Nephron progenitor cell (in vitro differentiated cells): ENCODE data around the gene BCKDHA.

Experiments
- DNase-seq: peaks from one replicate; pipeline ENCODE4 v3.0.0; 2021
- H3K27ac Mint-ChIP-seq: 2 replicates; pipeline ENCODE4 v1.8.0; 2021; ENCODE audit warnings: mild to moderate bottlenecking, moderate library complexity, mixed read lengths
- H3K27me3 Mint-ChIP-seq: 2 replicates; pipeline ENCODE4 v1.8.0; 2021; ENCODE audit warnings: mild to moderate bottlenecking, low read depth, mixed read lengths; ENCODE audit not compliant: poor library complexity
- H3K36me3 Mint-ChIP-seq: 2 replicates; pipeline ENCODE4 v1.8.0; 2021; ENCODE audit warnings: low read depth, mixed read lengths
- H3K4me1 Mint-ChIP-seq: 2 replicates; pipeline ENCODE4 v1.8.0; 2021; ENCODE audit warnings: mixed read lengths
- H3K4me3 Mint-ChIP-seq: 2 replicates; pipeline ENCODE4 v1.8.0; 2021; ENCODE audit warnings: mild to moderate bottlenecking, moderate library complexity, mixed read lengths
- H3K9me3 Mint-ChIP-seq: 2 replicates; pipeline ENCODE4 v1.8.0; 2021; ENCODE audit warnings: mild to moderate bottlenecking, moderate library complexity, mixed read lengths
- CTCF ChIP-seq: fragments of 200-600 bp; sonication (generic); IDR thresholded peaks from 2 replicates; pipeline ENCODE4 v1.5.0; 2021; ENCODE audit warnings: antibody characterized with exemption

Gene BCKDHA

GRCh38 chr19:41357746-41358145 is 39.9 kb upstream of the BCKDHA start:
- peaks cover 13% of the 10 kb centered on the region for H3K4me1 Mint-ChIP-seq
- no peaks in the 10 kb centered on the region for H3K36me3 Mint-ChIP-seq
- no peak overlapping the region for H3K4me3 Mint-ChIP-seq
- no peaks in the 10 kb centered on the region for H3K9me3 Mint-ChIP-seq
- no peak for DNase-seq
- TF ChIP-seq CTCF = no peak
- no peak overlapping the region for H3K27ac Mint-ChIP-seq
- H3K27me3 Mint-ChIP-seq = no peaks in the 10 kb centered on the region

- peaks cover 21% of the 10 kb centered on the region for H3K4me1 Mint-ChIP-seq
- no peak for TF ChIP-seq CTCF
- H3K27ac Mint-ChIP-seq = no peak overlapping the region
- H3K27me3 Mint-ChIP-seq = no peaks in the 10 kb centered on the region
- no peak overlapping the region for H3K4me3 Mint-ChIP-seq
- no peaks in the 10 kb centered on the region for H3K36me3 Mint-ChIP-seq
- no peaks in the 10 kb centered on the region for H3K9me3 Mint-ChIP-seq
- no peak for DNase-seq
Measured at GRCh38 chr19:41359741-41360140, 37.9 kb upstream of the BCKDHA start.

- Mint-ChIP-seq H3K27ac (no peak overlapping the region), H3K27me3 (no peaks in the 10 kb centered on the region), H3K9me3 (no peaks in the 10 kb centered on the region), H3K4me1 (peaks cover 19% of the 10 kb centered on the region), H3K4me3 (peak overlapping the region; percentile 96), H3K36me3 (peaks cover 5% of the 10 kb centered on the region)
- DNase-seq = no peak
- no peak for TF ChIP-seq CTCF
Measured at GRCh38 chr19:41362143-41362847, 35.3 kb upstream of the BCKDHA start.

- H3K4me3 Mint-ChIP-seq = peak overlapping the region; percentile 96
- H3K9me3 Mint-ChIP-seq = no peaks in the 10 kb centered on the region
- no peaks in the 10 kb centered on the region for H3K27me3 Mint-ChIP-seq
- peaks cover 5% of the 10 kb centered on the region for H3K36me3 Mint-ChIP-seq
- H3K4me1 Mint-ChIP-seq = peaks cover 19% of the 10 kb centered on the region
- DNase-seq = no peak
- no peak for TF ChIP-seq CTCF
- peak overlapping the region; percentile 100 for H3K27ac Mint-ChIP-seq
Measured at GRCh38 chr19:41363371-41363752, 34.3 kb upstream of the BCKDHA start.

- no peak for TF ChIP-seq CTCF
- Mint-ChIP-seq H3K4me1 (peaks cover 19% of the 10 kb centered on the region), H3K4me3 (peak within 1 kb of the TSS; percentile 96), H3K27me3 (no peaks in the 10 kb centered on the region), H3K36me3 (peaks cover 5% of the 10 kb centered on the region), H3K9me3 (no peaks in the 10 kb centered on the region), H3K27ac (peak within 1 kb of the TSS; percentile 100)
- peak; percentile 97 for DNase-seq
Measured at GRCh38 chr19:41363753-41364523, 33.7 kb upstream of the BCKDHA start, which contains the start of gene B9D2. B9D2 (minus strand) TSS chr19:41364149; CDS start chr19:41363519, 630 bp downstream.
